Keratinocyte (primary cell): ENCODE data around the gene RAP1GAP. TPM values are rescaled to one million over a fixed set of nuclear protein-coding genes. Genes with fewer than 3 reads are reported as not detected.

ENCODE experiments used
- DNase-seq: peaks from one replicate; pipeline ENCODE4 v3.0.0-alpha.2; 2011; ENCODE audit warnings: low read depth, missing footprints, low spot score
- FAIRE-seq: peaks from 2 replicates; lab custom pipeline; 2011; peaks lifted over from hg19 to GRCh38; lab: Jason Lieb, UNC
- H2AFZ ChIP-seq: 2 replicates; pipeline ENCODE4 v1.6.0; 2012; ENCODE audit warnings: low read length, control low read depth, inconsistent platforms; ENCODE audit not compliant: control insufficient read depth
- H3K27ac ChIP-seq: 2 replicates; pipeline ENCODE4 v1.5.1; 2011; ENCODE audit warnings: low read length; ENCODE audit not compliant: control insufficient read depth, insufficient read depth
- H3K27me3 ChIP-seq: 3 replicates; pipeline ENCODE4 v1.6.0; 2011; ENCODE audit warnings: low read length; ENCODE audit not compliant: control insufficient read depth, insufficient read depth; ENCODE audit errors: extremely low read depth
- H3K36me3 ChIP-seq, 2 experiments: 2 replicates in 1 of 2; 3 replicates in 1 of 2; pipeline ENCODE4 v1.5.1; 2011; ENCODE audit warnings: low read length in 2 of 2, mild to moderate bottlenecking in 1 of 2; ENCODE audit not compliant: control insufficient read depth in 2 of 2, insufficient read depth in 2 of 2; ENCODE audit errors: extremely low read depth in 1 of 2
- H3K4me1 ChIP-seq: 3 replicates; pipeline ENCODE4 v1.5.1; 2011; ENCODE audit warnings: low read length; ENCODE audit not compliant: control insufficient read depth, insufficient read depth; ENCODE audit errors: extremely low read depth
- H3K4me2 ChIP-seq: 3 replicates; pipeline ENCODE4 v1.6.0; 2011; ENCODE audit warnings: low read depth, low read length; ENCODE audit not compliant: control insufficient read depth, insufficient read depth; ENCODE audit errors: extremely low read depth
- H3K4me3 ChIP-seq, 3 experiments: fragments of 200-600 bp in 1 of 3; sonication (generic) in 1 of 3; 2 replicates in 2 of 3; 3 replicates in 1 of 3; pipeline ENCODE4 v1.5.1; 2011 to 2016; ENCODE audit warnings: low read length in 3 of 3, mild to moderate bottlenecking in 3 of 3, control low read depth in 2 of 3, inconsistent platforms in 1 of 3, low read depth in 1 of 3, mixed read lengths in 1 of 3, mixed run types in 1 of 3, moderate library complexity in 1 of 3; ENCODE audit not compliant: control insufficient read depth in 2 of 3, insufficient read depth in 2 of 3; ENCODE audit errors: extremely low read depth in 1 of 3
- H3K79me2 ChIP-seq: 2 replicates; pipeline ENCODE4 v1.6.0; 2012; ENCODE audit warnings: low read length; ENCODE audit not compliant: control insufficient read depth, insufficient read depth
- H3K9ac ChIP-seq: 3 replicates; pipeline ENCODE4 v1.6.0; 2011; ENCODE audit warnings: low read length; ENCODE audit not compliant: control insufficient read depth, insufficient read depth; ENCODE audit errors: extremely low read depth
- H3K9me1 ChIP-seq: 3 replicates; pipeline ENCODE4 v1.6.0; 2011; ENCODE audit warnings: low read length; ENCODE audit not compliant: control insufficient read depth, insufficient read depth; ENCODE audit errors: extremely low read depth
- H3K9me3 ChIP-seq: 2 replicates; pipeline ENCODE4 v1.5.1; 2012; ENCODE audit warnings: low read depth, low read length; ENCODE audit not compliant: control insufficient read depth
- H4K20me1 ChIP-seq: 3 replicates; pipeline ENCODE4 v1.6.0; 2011; ENCODE audit warnings: low read length; ENCODE audit not compliant: control insufficient read depth, insufficient read depth; ENCODE audit errors: extremely low read depth
- EZH2 ChIP-seq: IDR thresholded peaks from one replicate; pipeline ENCODE4 v1.6.1; 2012; ENCODE audit warnings: inconsistent platforms, mild to moderate bottlenecking, low read length, moderate library complexity
- dilution Hi-C: fragments of 300-500 bp; cut with MboI; formaldehyde crosslinking; loops from one replicate; pipeline ENCODE4 v1.7.0; 2020; ENCODE audit warnings: low sequenced_read_pairs; ENCODE audit not compliant: extremely low pct_ligation_motif_present
- polyA plus RNA-seq, 5 experiments: library from polyadenylated mRNA; depleted of rRNA in 3 of 5; stranded (reverse) in 3 of 5; stranded (forward) in 1 of 5; unstranded in 1 of 5; fragments of >200 nt; gene quantifications; 1 replicate in 1 of 5; 2 replicates in 3 of 5; 3 replicates in 1 of 5; pipeline versions ENCODE4 v1.2.1 to v1.2.3, GENCODE V29; 2011 to 2012; ENCODE audit warnings: missing spikeins in 2 of 5, low read depth in 1 of 5, low replicate concordance in 1 of 5
- TF ChIP-seq, protein P1 (sequence below), 3 experiments: IDR thresholded peaks in 1 of 3; conservative IDR thresholded peaks in 1 of 3; optimal IDR thresholded peaks in 1 of 3; 2 replicates in 2 of 3; 3 replicates in 1 of 3; pipeline versions ENCODE3 to v1.5.1; 2011; ENCODE audit warnings: low read length in 3 of 3, mild to moderate bottlenecking in 3 of 3, moderate library complexity in 2 of 3, control low read depth in 1 of 3, inconsistent platforms in 1 of 3; ENCODE audit not compliant: insufficient read depth in 2 of 3; ENCODE audit errors: extremely low read depth in 1 of 3

Gene RAP1GAP
- polyA plus RNA-seq, 1 donor (not counting 4 experiments of a cell fraction or from before 2014, with no cell fraction given): 1.1 TPM

DNA sequence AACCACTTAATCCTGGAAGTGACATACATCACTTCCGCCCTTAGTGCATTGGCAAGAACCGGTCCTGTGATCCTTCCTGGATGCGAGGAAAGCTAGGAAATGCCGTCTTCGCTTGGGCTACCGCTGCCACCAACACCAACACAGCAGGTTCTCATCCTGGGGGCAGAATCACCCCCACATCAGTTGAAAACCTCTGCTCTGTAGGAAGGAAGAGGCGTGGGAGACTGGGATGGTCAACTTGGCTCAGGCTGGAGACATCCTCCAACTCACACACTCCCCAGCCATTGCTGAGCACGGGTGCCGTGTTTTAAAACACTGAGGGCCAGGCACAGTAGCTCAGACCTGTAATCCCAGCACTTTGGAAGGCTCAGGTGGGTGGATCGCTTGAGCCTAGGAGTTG, 85.1 kb downstream of the RAP1GAP start:
- DNase-seq: no peak
- Histone ChIP-seq H3K4me2 (no peak overlapping the region), H4K20me1 (no peaks in the 10 kb centered on the region), H3K36me3 (no peaks in the 10 kb centered on the region), H3K27me3 (peaks cover 13% of the 10 kb centered on the region), H3K9me3 (no peaks in the 10 kb centered on the region), H3K4me3 (no peak overlapping the region), H3K79me2 (no peaks in the 10 kb centered on the region), H3K27ac (no peak overlapping the region), H2AFZ (no peak overlapping the region), H3K9me1 (no peaks in the 10 kb centered on the region), H3K9ac (no peak overlapping the region), H3K4me1 (no peaks in the 10 kb centered on the region)
- dilution Hi-C loops: no loop called here
- FAIRE-seq: no peak
- no peak for TF ChIP-seq EZH2
- TF ChIP-seq, protein P1, sequence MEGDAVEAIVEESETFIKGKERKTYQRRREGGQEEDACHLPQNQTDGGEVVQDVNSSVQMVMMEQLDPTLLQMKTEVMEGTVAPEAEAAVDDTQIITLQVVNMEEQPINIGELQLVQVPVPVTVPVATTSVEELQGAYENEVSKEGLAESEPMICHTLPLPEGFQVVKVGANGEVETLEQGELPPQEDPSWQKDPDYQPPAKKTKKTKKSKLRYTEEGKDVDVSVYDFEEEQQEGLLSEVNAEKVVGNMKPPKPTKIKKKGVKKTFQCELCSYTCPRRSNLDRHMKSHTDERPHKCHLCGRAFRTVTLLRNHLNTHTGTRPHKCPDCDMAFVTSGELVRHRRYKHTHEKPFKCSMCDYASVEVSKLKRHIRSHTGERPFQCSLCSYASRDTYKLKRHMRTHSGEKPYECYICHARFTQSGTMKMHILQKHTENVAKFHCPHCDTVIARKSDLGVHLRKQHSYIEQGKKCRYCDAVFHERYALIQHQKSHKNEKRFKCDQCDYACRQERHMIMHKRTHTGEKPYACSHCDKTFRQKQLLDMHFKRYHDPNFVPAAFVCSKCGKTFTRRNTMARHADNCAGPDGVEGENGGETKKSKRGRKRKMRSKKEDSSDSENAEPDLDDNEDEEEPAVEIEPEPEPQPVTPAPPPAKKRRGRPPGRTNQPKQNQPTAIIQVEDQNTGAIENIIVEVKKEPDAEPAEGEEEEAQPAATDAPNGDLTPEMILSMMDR (optimal IDR thresholded peaks at IDR 0.05 in 1 of 3, IDR thresholded peaks at IDR 0.05 in 1 of 3, conservative IDR thresholded peaks at IDR 0.05 in 1 of 3; ENCODE audit: extremely low read depth in 1 of 3, insufficient read depth in 2 of 3, low read length in 3 of 3): no peak

DNA sequence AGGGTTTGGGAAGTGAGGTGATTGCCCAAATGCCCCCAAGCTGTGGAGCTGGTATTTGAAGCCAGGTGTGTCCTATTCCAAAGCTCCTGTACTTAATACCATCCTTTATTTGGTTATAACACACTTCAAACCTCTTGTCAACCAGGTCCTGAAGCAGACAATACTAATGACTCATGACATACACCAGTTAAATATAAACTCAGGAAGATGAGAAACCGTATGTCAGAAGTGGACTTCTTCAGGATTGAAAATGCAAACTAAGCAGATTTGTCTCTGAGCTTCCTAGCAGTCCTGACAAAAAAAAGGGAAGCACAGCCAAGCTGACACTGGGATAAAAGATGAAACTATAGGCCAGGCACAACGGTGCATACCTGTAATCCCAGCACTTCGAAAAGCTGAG, 89.4 kb downstream of the RAP1GAP start:
- no peak for FAIRE-seq
- dilution Hi-C loops: no loop called here
- Histone ChIP-seq H3K27ac (no peak overlapping the region), H3K4me2 (no peak overlapping the region), H3K9ac (no peak overlapping the region), H3K4me1 (no peaks in the 10 kb centered on the region), H3K9me3 (no peaks in the 10 kb centered on the region), H3K79me2 (no peaks in the 10 kb centered on the region), H3K27me3 (peaks cover 11% of the 10 kb centered on the region), H4K20me1 (peaks cover 3% of the 10 kb centered on the region), H3K9me1 (no peaks in the 10 kb centered on the region), H2AFZ (no peak overlapping the region), H3K36me3 (no peaks in the 10 kb centered on the region), H3K4me3 (no peak overlapping the region)
- TF ChIP-seq EZH2: no peak
- TF ChIP-seq, protein P1 (optimal IDR thresholded peaks at IDR 0.05 in 1 of 3, IDR thresholded peaks at IDR 0.05 in 1 of 3, conservative IDR thresholded peaks at IDR 0.05 in 1 of 3; ENCODE audit: extremely low read depth in 1 of 3, insufficient read depth in 2 of 3, low read length in 3 of 3): no peak
- DNase-seq: no peak
